Thymus (tissue), 11 donors: ENCODE measurements around the gene FILIP1. TPM values are rescaled to one million over a fixed set of nuclear protein-coding genes. Genes with fewer than 3 reads are reported as not detected.

Experiments used
- DNase-seq, 9 donors: peaks; one replicate each; pipeline ENCODE4 v3.0.0-alpha.2; 2013; ENCODE audit warnings: low spot score in 9 of 9, low read depth in 6 of 9, missing footprints in 1 of 9
- H3K27ac ChIP-seq, 2 donors: one replicate each; pipeline ENCODE4 v1.5.1; 2013; ENCODE audit warnings: control low read depth in 1 of 2, low read depth in 1 of 2, low read length in 1 of 2, mild to moderate bottlenecking in 1 of 2, moderate library complexity in 1 of 2
- H3K27me3 ChIP-seq, 2 donors: one replicate each; pipeline ENCODE4 v1.5.1; 2013; ENCODE audit warnings: low read length in 1 of 2; ENCODE audit not compliant: control insufficient read depth in 2 of 2, insufficient read depth in 1 of 2
- H3K36me3 ChIP-seq, 2 donors: one replicate each; pipeline ENCODE4 v1.5.1; 2013; ENCODE audit warnings: low read length in 1 of 2, mild to moderate bottlenecking in 1 of 2, moderate library complexity in 1 of 2; ENCODE audit not compliant: control insufficient read depth in 2 of 2, insufficient read depth in 2 of 2
- H3K4me1 ChIP-seq, 2 donors: one replicate each; pipeline ENCODE4 v1.5.1; 2013; ENCODE audit warnings: low read length in 2 of 2; ENCODE audit not compliant: control insufficient read depth in 2 of 2, insufficient read depth in 2 of 2
- H3K4me3 ChIP-seq, 2 donors: one replicate each; pipeline ENCODE4 v1.5.1; 2013; ENCODE audit warnings: low read length in 2 of 2, control low read depth in 1 of 2, mild to moderate bottlenecking in 1 of 2
- H3K9me3 ChIP-seq, 2 donors: one replicate each; pipeline ENCODE4 v1.5.1; 2013; ENCODE audit warnings: low read length in 1 of 2, mild to moderate bottlenecking in 1 of 2; ENCODE audit not compliant: control insufficient read depth in 2 of 2, insufficient read depth in 1 of 2
- WGBS: extraction: QIAGEN DNeasy Blood & Tissue Kit; methylation state at CpG from one replicate; pipeline ENCODE4 v1.1.7; 2013; 5-methylcytosine and 5-hydroxymethylcytosine counted together
- polyA plus RNA-seq: library from polyadenylated mRNA; stranded (reverse); fragments of 200-250 nt; gene quantifications from one replicate; pipeline ENCODE4 v1.2.3, GENCODE V29; 2013
- total RNA-seq: library from RNA; stranded (reverse); fragments of 120-200 nt; gene quantifications from one replicate; pipeline ENCODE4 v1.2.4, GENCODE V29; 2013
- donor health status: healthy.

The FILIP1 gene
- total and polyA plus RNA-seq, 2 donors: 1.8 to 1.9 TPM

DNA sequence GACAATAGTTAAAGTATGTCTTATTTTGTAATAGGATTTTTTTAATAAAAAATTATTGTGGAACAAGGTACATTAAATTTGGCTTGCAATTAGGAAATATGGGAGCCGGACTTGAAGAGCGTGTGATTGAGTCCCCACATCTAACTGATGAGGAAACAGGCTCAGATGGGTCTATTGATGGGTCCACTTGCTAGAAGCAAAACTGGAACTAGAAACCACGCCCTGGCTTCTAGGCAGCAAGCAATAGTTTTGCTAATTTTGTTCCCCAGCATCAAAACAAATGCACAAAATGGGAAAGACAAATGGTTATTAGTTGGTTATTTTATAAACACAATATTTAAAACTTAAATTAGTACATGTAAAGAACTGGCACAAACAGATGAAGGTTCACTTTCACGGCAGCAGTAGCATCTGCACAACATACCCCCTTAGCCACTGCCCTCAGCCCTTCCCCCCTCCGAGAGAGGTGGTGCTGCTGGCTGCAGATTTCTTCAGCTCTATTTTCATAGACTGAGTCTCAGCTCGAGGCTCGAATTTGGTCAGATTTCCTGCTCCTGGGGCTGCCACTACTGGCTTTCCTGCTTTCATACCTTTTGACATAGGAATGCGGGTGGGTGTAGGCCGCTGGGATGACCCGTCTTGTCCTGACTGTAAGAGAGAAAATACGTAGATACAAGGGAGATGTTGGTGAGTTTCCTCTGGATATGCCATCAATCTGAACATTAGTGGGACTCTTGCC is 185.2 kb downstream of the FILIP1 start:
- no peak overlapping the region for H3K4me3 ChIP-seq
- 80% methylated on average over 11 of the region's 11 CpGs for WGBS
- no peaks in the 10 kb centered on the region for H3K27me3 ChIP-seq
- no peaks in the 10 kb centered on the region for H3K4me1 ChIP-seq
- DNase-seq: no peak
- H3K27ac ChIP-seq: no peak overlapping the region
- H3K9me3 ChIP-seq: no peaks in the 10 kb centered on the region
- H3K36me3 ChIP-seq: no peaks in the 10 kb centered on the region

DNA sequence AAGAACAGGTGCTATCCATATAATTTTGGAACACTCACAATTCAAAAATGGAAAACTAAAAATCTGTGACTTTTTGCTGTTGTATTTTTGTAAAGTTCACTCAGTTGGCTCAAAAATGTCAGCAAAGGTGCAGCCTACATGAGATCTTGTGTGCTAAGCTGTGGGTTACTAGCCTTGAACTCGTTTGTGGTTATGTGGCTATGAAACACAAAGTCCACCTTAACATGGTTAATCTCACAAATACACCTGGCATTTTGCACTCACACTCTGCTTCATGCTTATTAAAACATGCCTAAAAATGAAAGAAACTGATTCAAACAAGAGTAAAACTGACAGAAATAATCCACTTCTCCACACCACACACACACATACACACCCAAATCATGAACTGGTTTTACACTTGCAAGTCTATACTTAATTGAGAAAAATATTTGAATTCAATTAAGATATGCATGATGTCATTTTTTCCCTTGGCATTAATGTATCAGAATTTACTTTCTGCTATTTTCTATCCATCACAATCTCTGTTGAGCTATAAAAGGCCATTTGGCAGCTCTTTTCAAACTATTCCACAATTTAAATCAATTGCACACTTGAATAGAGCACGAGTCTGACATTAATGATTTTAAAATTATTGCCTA is 186.1 kb downstream of the FILIP1 start:
- 64% methylated on average over 2 of the region's 2 CpGs for WGBS
- no peaks in the 10 kb centered on the region for H3K9me3 ChIP-seq
- no peaks in the 10 kb centered on the region for H3K4me1 ChIP-seq
- no peaks in the 10 kb centered on the region for H3K27me3 ChIP-seq
- H3K27ac ChIP-seq: no peak overlapping the region
- H3K4me3 ChIP-seq: no peak overlapping the region
- no peaks in the 10 kb centered on the region for H3K36me3 ChIP-seq
- DNase-seq: no peak

GRCh38 chr6:75306064-75306463 is 187.5 kb downstream of the FILIP1 start:
- no peak overlapping the region for H3K4me3 ChIP-seq
- H3K27me3 ChIP-seq: no peaks in the 10 kb centered on the region
- peak in 1 of 9 donors; percentile 20 for DNase-seq
- WGBS: 81% methylated on average over 3 of the region's 3 CpGs
- no peaks in the 10 kb centered on the region for H3K9me3 ChIP-seq
- H3K27ac ChIP-seq: no peak overlapping the region
- no peaks in the 10 kb centered on the region for H3K36me3 ChIP-seq
- H3K4me1 ChIP-seq: no peaks in the 10 kb centered on the region

- no peak for DNase-seq
- WGBS: 83% methylated on average over 5 of the region's 5 CpGs
- Histone ChIP-seq H3K4me3 (no peak overlapping the region), H3K27ac (no peak overlapping the region), H3K36me3 (no peaks in the 10 kb centered on the region), H3K4me1 (no peaks in the 10 kb centered on the region), H3K9me3 (no peaks in the 10 kb centered on the region), H3K27me3 (no peaks in the 10 kb centered on the region)
Measured at GRCh38 chr6:75305573-75305972, 188.0 kb downstream of the FILIP1 start.

DNA sequence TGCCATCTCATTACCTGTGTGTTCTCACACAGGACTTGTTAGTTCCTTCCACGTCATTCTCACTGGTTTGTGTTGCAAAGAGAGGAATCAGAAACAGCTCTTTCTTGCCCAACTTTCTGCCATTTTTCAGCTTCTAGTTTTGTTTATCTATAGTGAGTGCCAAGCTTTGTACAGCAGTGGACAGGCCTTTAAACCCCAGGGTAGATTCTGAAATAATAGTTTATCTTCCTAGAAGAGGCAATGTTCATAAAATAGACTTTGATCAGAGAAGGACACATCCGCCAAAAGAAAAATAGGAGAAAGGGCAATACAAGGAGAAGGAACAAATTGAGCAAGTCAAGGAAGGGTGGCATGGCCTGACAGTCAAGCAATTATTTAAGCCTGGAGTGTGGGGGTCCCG is 191.3 kb downstream of the FILIP1 start:
- DNase-seq: no peak
- Histone ChIP-seq H3K4me1 (no peaks in the 10 kb centered on the region), H3K9me3 (no peaks in the 10 kb centered on the region), H3K27ac (no peak overlapping the region), H3K4me3 (no peak overlapping the region), H3K27me3 (no peaks in the 10 kb centered on the region), H3K36me3 (no peaks in the 10 kb centered on the region)
- 92% methylated on average over 3 of the region's 3 CpGs for WGBS

DNA sequence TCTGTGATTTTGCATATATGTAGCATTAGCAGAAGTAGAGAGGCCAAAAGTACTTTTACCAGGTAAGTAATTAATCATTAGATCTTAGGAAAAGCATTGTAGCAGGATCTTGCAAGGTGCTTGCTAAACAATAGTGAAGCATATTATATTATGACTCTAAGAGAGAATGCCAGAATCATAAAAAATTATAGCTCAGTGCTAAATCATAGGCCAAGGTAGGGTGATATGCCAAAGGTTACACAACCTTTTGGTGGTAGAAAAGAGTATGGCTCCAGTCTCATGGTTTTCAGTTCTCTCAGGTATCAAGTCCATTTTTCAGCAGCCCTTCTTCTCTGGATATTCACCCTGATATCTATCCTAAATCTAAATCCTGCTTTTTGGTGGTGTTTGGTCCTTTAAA is 192.1 kb downstream of the FILIP1 start:
- Histone ChIP-seq H3K36me3 (no peaks in the 10 kb centered on the region), H3K27me3 (no peaks in the 10 kb centered on the region), H3K4me1 (no peaks in the 10 kb centered on the region), H3K4me3 (no peak overlapping the region), H3K27ac (no peak overlapping the region), H3K9me3 (no peaks in the 10 kb centered on the region)
- no peak for DNase-seq

GRCh38 chr6:75301088-75301487 is 192.5 kb downstream of the FILIP1 start:
- Histone ChIP-seq H3K27me3 (no peaks in the 10 kb centered on the region), H3K4me1 (no peaks in the 10 kb centered on the region), H3K27ac (no peak overlapping the region), H3K36me3 (no peaks in the 10 kb centered on the region), H3K4me3 (no peak overlapping the region), H3K9me3 (no peaks in the 10 kb centered on the region)
- no peak for DNase-seq
- 99% methylated on average over 2 of the region's 2 CpGs for WGBS

DNA sequence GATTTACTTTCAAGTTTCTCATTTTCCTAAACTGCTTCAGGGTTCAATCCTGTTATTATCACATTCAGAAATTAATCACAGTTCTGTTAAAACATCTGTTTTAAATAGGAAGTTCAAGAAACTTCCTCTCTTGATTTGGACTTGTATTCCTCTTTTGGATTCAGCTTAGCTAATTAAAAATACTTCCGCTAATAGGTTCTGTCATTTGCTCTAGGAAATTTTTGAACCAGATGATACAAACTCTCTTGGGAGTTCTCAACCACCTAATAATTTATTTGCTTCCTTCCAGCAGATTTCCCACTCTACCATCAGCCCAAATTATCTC is 193.1 kb downstream of the FILIP1 start:
- Histone ChIP-seq H3K4me3 (no peak overlapping the region), H3K4me1 (no peaks in the 10 kb centered on the region), H3K36me3 (no peaks in the 10 kb centered on the region), H3K27me3 (no peaks in the 10 kb centered on the region), H3K9me3 (no peaks in the 10 kb centered on the region), H3K27ac (no peak overlapping the region)
- DNase-seq: no peak
- 74% methylated on average over 1 of the region's 1 CpG for WGBS

DNA sequence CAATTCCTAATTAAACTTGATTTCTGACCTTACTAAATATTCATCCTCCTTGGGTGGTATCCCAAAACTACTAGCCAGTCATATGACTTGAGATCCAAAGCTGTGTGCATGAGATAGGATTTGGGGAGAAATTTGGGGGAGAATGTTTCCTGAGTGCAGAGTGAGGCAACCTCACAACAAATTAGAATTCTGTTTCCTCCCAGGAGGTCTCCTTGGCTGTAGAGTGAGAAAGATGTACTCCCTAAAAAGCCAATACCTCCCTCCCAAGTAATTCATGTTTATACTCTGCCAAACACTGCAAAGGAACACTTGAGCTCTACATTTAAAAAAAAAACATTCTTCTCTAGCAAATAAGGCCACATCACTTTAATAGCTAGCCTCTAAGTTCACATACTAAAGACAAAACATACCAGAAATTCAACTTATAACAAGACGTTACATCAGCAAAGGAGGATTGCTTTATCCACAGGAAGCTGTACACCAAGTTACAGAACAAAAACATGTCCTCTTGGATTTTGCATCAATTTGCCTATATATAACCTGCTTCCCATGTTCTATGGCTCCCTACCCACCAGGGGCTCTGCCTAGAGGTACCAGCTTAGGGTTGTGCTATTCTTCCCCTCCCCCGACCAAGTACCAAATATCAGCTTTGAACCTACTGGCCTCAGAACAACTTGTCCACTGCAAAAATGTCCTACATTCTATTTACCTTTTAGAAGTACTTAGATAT is 193.6 kb downstream of the FILIP1 start:
- 90% methylated on average over 2 of the region's 2 CpGs for WGBS
- Histone ChIP-seq H3K27me3 (no peaks in the 10 kb centered on the region), H3K36me3 (no peaks in the 10 kb centered on the region), H3K9me3 (no peaks in the 10 kb centered on the region), H3K4me1 (no peaks in the 10 kb centered on the region), H3K27ac (no peak overlapping the region), H3K4me3 (no peak overlapping the region)
- no peak for DNase-seq
